HFF-Myc (cell line): Measurements from ENCODE around the gene IQSEC1.

Source experiments
- DNase-seq: peaks from one replicate; pipeline ENCODE4 v3.0.0-alpha.2; 2011; ENCODE audit warnings: low read depth; ENCODE audit errors: extremely low read depth
- H3K4me3 ChIP-seq: replicated peaks from 2 replicates; pipeline ENCODE4 v1.5.1; 2011; ENCODE audit warnings: low read depth, mild to moderate bottlenecking, control low read depth, low read length
- TF ChIP-seq, protein P1 (sequence below): IDR thresholded peaks from 2 replicates; pipeline ENCODE4 v1.5.1; 2012; ENCODE audit warnings: mild to moderate bottlenecking, low read depth, low read length, control low read depth; ENCODE audit errors: missing control alignments

Gene IQSEC1

DNA sequence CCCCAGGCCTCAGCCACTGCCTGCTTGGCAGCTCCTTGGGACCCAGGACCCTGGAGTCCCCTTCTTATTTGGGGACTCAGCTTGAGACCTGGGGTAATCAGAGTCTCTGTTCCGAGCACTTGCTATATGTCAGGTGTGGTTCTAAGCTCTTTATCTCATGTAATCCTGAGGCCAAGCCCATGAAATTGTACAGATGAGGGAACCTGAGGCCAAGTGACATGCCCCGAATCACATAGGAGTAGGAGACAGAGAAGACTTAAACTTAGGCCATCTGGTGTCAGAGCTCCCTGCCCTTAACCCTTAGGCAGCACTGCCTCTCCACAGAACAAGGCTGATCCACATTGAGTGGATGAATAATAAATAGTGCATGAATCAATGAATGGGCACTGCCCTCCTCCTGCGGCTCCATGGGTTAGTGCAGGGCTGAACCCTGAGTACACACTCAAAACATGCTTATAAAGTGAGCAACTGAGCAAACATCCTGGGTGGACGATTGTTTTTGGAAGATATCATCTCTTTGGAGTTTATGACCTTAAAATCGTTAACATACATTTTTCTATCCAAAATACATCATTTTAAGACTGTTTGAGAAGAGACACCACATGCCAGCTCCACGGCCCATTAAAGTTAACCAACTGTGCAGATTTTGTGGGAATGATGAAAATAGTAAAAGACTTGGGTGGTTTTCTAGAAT lies 33.2 kb upstream of the IQSEC1 start:
- no peak overlapping the region for H3K4me3 ChIP-seq
- TF ChIP-seq, protein P1, sequence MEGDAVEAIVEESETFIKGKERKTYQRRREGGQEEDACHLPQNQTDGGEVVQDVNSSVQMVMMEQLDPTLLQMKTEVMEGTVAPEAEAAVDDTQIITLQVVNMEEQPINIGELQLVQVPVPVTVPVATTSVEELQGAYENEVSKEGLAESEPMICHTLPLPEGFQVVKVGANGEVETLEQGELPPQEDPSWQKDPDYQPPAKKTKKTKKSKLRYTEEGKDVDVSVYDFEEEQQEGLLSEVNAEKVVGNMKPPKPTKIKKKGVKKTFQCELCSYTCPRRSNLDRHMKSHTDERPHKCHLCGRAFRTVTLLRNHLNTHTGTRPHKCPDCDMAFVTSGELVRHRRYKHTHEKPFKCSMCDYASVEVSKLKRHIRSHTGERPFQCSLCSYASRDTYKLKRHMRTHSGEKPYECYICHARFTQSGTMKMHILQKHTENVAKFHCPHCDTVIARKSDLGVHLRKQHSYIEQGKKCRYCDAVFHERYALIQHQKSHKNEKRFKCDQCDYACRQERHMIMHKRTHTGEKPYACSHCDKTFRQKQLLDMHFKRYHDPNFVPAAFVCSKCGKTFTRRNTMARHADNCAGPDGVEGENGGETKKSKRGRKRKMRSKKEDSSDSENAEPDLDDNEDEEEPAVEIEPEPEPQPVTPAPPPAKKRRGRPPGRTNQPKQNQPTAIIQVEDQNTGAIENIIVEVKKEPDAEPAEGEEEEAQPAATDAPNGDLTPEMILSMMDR: no peak
- DNase-seq: no peak

DNA sequence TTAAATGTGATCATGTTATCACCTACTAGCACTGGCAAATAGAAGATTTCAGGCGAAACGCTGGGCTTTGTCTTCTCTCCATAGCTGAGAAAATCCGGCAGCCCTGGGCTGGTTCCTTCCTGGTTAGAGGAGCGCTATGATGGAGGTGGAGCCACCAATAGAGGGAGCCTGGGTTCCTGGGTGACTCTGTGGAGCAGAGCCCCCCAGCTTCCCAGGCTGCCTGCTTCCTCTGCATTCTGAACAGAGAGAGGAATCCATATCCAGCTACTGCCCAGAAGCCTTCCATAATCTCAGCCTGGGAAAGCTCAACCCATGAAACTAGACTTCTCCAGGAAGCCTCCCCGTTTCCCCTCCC lies 32.6 kb upstream of the IQSEC1 start:
- no peak overlapping the region for H3K4me3 ChIP-seq
- TF ChIP-seq, protein P1: no peak
- DNase-seq: no peak

DNA sequence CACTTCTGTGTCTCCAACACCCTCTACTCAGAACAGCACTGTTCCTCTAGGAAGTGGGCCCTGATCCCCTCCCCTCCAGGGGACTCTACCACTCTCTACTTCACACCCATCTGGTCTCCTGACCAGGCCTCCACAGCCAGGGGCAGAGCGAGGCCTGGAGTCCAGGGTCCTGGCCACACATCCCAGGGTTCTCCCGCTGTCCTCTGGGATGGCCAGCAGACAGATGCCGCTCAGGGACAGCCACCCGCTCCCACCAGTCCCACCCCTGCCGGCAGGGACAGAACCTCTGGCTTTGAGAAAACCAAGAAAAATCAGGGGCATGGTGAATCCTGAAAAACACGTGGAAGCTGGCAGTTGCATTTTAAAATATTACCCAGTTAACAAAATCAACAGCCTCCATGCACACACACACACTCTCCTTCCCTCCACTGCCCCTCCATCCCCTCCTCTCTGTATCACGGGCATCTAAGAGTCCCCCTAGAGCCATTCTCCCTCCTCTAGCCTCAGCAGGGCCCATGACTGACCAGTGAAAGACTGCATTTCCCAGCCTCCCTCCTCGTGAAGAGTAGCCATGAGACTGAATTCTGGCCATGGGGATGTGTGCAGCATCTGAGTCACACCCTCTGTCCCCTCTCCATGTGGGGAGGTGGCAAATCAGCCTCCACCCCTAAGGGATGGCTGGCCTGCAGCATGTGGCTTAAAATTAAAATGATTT lies 32.1 kb upstream of the IQSEC1 start:
- H3K4me3 ChIP-seq: no peak overlapping the region
- TF ChIP-seq, protein P1: no peak
- no peak for DNase-seq

DNA sequence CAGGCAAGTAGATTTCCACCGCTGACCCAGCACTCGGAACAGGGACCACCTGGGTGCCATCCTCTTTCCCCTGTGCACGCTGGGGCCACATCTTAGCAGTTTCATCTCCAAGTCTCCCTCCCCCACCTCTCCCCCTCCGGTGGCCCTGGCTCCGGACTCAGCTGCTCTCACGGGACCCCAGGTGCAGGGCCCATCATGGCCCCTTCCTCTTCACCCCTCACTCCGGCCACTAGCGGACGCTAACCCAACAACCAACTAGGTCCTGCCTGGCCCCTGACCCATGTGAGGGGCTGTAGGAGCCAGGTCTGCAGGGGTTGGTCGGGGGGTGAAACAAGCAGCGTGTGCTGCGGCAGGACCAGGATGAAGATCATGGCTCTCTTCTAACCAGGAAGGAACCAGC lies 31.3 kb upstream of the IQSEC1 start:
- no peak for DNase-seq
- H3K4me3 ChIP-seq: no peak overlapping the region
- TF ChIP-seq, protein P1: no peak

DNA sequence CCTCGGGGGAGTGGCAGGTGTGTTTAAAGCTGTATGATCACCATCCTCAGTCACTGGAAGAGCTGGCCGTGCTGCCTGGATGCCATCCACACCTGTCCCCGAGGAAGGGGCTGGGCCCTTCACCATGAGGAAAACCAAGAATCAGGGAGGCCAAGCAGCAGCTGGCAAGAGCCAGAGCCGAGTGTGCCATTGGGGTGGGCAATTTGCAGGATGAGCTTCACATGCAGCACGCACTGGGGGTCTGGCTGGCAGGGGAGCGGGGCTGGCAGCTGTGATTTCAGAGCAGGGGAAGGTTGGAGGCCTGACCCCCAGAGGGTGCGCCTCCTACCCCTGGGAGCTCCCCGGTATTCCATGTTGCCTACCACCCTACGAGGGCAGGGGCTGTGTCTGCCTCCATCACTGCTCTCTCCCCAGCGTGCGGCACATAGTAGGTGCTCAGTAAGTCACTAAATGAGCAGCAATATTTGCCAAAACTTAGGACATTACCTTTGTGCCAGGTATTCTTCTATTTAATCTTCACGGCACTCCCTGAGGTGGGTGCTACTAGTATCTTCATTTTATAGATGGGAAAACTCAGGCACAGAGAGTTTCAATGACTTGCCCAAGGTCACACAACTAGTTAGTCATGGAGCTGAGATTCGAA lies 30.3 kb upstream of the IQSEC1 start:
- DNase-seq: no peak
- TF ChIP-seq, protein P1: no peak

DNA sequence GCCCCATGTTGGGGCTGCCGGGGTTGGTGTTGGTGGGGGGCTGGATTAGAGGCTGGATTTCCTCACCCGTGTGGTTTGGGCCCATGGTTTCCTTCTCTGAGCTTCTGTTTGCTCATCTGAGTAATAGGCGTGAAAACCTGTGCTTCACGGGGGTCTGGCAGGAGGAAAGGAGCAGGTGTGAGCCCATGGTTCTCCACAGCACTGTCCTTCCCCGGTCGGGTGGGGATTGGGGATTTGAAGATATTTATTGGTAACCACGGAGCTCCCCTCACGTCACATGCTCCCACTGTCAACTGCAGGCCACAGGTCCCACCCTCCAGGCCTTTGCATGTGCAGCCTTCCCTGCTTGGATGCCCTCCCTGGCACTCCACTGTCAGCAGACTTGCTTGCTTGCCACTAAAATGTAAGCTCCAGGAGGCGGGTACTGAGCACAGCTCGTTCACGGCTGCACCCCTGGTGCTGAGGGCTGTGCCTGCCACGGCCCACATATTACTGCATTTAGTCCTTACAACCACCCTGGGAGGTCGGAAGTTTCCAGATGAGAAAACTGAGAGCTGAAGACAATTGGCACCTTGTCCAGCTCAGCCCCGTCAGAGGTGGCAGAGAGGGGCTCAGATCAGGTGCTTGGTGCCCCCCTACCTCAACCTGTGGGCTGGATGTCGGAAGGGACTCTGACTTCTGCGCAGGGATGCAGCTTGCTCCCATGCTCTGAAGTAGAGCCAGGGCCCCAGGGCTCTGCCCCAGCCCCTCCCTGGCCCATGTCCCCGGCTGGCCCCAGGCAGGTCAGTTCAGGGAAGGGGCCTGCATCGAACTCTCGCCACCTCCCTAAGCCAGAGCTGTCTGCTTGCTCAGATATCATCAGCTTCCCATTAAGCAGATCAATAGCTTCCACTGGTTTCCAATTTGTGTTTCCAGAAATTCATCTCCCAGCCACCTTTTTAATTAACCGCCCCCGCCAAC lies 29.4 kb upstream of the IQSEC1 start:
- no peak for DNase-seq
- TF ChIP-seq, protein P1: no peak
- no peak overlapping the region for H3K4me3 ChIP-seq

More for the DNA sequence above, 30.3 kb upstream of the IQSEC1 start:
- H3K4me3 ChIP-seq: no peak overlapping the region
